ENCODE data around the gene SH3BP5L. TPM values are rescaled to one million over a fixed set of nuclear protein-coding genes. Genes with fewer than 3 reads are reported as not detected.

SH3BP5L gene
- total and polyA plus RNA-seq, 2 of the 4 experiments (the other 2 are of a cell fraction): 23.3 to 35.9 TPM

GRCh38 chr1:248850124-248850523 lies 24.4 kb upstream of the SH3BP5L start:
- Histone ChIP-seq H2AK5ac (ENCODE audit: low read depth, low read length) (no peak overlapping the region), H2BK5ac (ENCODE audit: low read depth, low read length, poor library complexity, severe bottlenecking) (no peak overlapping the region), H4K20me1 (ENCODE audit: insufficient read depth, low read length) (no peaks in the 10 kb centered on the region; the same call in 1 of the 2 replicates), H3K4me2 (ENCODE audit: low read depth, low read length) (no peak overlapping the region), H3K9me3 (ENCODE audit: control insufficient read depth, insufficient read depth, low read length) (no peaks in the 10 kb centered on the region), H3K23ac (ENCODE audit: low read depth, low read length) (no peak overlapping the region), H3K18ac (ENCODE audit: low read depth, low read length) (no peak overlapping the region), H2BK20ac (ENCODE audit: low read depth, low read length) (no peak overlapping the region), H3K56ac (ENCODE audit: extremely low read depth, insufficient read depth, low read length) (no peak overlapping the region), H2BK15ac (ENCODE audit: low read depth, low read length) (no peak overlapping the region), H3K14ac (replicated peaks; ENCODE audit: low read depth, low read length) (no peak overlapping the region), H3K79me1 (ENCODE audit: low read depth in 1 of 2, low read length in 2 of 2) (peaks cover 11 to 17% of the 10 kb centered on the region in 2 experiments), H2AK9ac (replicated peaks; ENCODE audit: low read depth, low read length, poor library complexity) (no peak overlapping the region), H3K4me1 (ENCODE audit: control insufficient read depth, insufficient read depth, low read length) (no peaks in the 10 kb centered on the region), H4K91ac (ENCODE audit: insufficient read depth, low read depth, low read length) (no peak overlapping the region), H3K27ac (ENCODE audit: insufficient read depth, low read length) (no peak overlapping the region), H3K4ac (ENCODE audit: low read depth, low read length) (no peak overlapping the region), H3K4me3 (ENCODE audit: insufficient read depth, low read depth, low read length) (no peak overlapping the region), H2BK120ac (ENCODE audit: low read depth, low read length) (no peak overlapping the region), H4K8ac (ENCODE audit: low read depth in 2 of 2, low read length in 2 of 2) (no peak overlapping the region), H2AFZ (replicated peaks; ENCODE audit: low read length, poor library complexity) (no peak overlapping the region), H4K5ac (ENCODE audit: low read depth, low read length) (no peak overlapping the region), H3K36me3 (ENCODE audit: control insufficient read depth, insufficient read depth, low read length) (peaks cover 63% of the 10 kb centered on the region), H3K9ac (ENCODE audit: low read depth, low read length) (no peak overlapping the region), H3K9me1 (ENCODE audit: insufficient read depth, low read length) (peaks cover 11% of the 10 kb centered on the region; the same call in 1 of the 2 replicates), H3K27me3 (ENCODE audit: control insufficient read depth, insufficient read depth, low read length) (no peaks in the 10 kb centered on the region)
- TF ChIP-seq, protein P1, sequence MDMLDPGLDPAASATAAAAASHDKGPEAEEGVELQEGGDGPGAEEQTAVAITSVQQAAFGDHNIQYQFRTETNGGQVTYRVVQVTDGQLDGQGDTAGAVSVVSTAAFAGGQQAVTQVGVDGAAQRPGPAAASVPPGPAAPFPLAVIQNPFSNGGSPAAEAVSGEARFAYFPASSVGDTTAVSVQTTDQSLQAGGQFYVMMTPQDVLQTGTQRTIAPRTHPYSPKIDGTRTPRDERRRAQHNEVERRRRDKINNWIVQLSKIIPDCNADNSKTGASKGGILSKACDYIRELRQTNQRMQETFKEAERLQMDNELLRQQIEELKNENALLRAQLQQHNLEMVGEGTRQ (IDR thresholded peaks at IDR 0.05; ENCODE audit: low read depth, low read length): no peak
- TF ChIP-seq RAD21 (IDR thresholded peaks at IDR 0.05; ENCODE audit: low read length) (no peak), RCOR1 (IDR thresholded peaks at IDR 0.05; ENCODE audit: insufficient replicate concordance, low read length) (no peak), RFX5 (IDR thresholded peaks at IDR 0.05; ENCODE audit: low read depth, low read length) (no peak), BHLHE40 (IDR thresholded peaks at IDR 0.05; ENCODE audit: low read depth, low read length) (no peak), POLR2A (IDR thresholded peaks at IDR 0.05; ENCODE audit: low read depth, low read length) (no peak), ELK1 (IDR thresholded peaks at IDR 0.05; ENCODE audit: borderline replicate concordance, low read depth, low read length) (no peak), CHD1 (IDR thresholded peaks at IDR 0.05; ENCODE audit: low read depth, low read length) (no peak), CEBPB (IDR thresholded peaks at IDR 0.05; ENCODE audit: low read depth, low read length) (no peak), NFE2L2 (IDR thresholded peaks at IDR 0.05; ENCODE audit: low read depth, low read length) (no peak), MAFK (IDR thresholded peaks at IDR 0.05; ENCODE audit: low read depth, low read length) (no peak)
- TF ChIP-seq, protein P2, sequence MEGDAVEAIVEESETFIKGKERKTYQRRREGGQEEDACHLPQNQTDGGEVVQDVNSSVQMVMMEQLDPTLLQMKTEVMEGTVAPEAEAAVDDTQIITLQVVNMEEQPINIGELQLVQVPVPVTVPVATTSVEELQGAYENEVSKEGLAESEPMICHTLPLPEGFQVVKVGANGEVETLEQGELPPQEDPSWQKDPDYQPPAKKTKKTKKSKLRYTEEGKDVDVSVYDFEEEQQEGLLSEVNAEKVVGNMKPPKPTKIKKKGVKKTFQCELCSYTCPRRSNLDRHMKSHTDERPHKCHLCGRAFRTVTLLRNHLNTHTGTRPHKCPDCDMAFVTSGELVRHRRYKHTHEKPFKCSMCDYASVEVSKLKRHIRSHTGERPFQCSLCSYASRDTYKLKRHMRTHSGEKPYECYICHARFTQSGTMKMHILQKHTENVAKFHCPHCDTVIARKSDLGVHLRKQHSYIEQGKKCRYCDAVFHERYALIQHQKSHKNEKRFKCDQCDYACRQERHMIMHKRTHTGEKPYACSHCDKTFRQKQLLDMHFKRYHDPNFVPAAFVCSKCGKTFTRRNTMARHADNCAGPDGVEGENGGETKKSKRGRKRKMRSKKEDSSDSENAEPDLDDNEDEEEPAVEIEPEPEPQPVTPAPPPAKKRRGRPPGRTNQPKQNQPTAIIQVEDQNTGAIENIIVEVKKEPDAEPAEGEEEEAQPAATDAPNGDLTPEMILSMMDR (conservative IDR thresholded peaks at IDR 0.05; ENCODE audit: low read depth, low read length): no peak
- ATAC-seq (ENCODE audit: low read depth): no peak
- intact Hi-C loops (cut with micrococcal nuclease): no loop called here
- dilution Hi-C loops (cut with HindIII; ENCODE audit: low sequenced_read_pairs, unreplicated experiment): no loop called here
- ChIA-PET POLR2A (ENCODE audit: unreplicated experiment) (no interaction called here), CTCF (no interaction called here)
- in situ Hi-C loops (cut with MboI; ENCODE audit: low sequenced_read_pairs): no loop called here
- 92% methylated on average over 6 of the region's 9 CpGs; no CpG with 5 or more reads in 1 of the 2 experiments for WGBS, 2 experiments (ENCODE audit: extremely low coverage in 2 of 2, insufficient read length in 1 of 2)
- BruUV-seq (replicated peaks): no TSS peak
- DNase-seq: no peak

Measured in IMR-90 (cell line).